GM21528 (cell line): ENCODE results near the gene LRRC71.

Experiments
- ATAC-seq: cut with Tn5 transposase; IDR thresholded peaks from one replicate; pipeline ENCODE4 v1.9.1; 2021; ENCODE audit warnings: mild to moderate bottlenecking, moderate library complexity; ENCODE audit not compliant: unreplicated experiment, low FRiP score

LRRC71 gene

DNA sequence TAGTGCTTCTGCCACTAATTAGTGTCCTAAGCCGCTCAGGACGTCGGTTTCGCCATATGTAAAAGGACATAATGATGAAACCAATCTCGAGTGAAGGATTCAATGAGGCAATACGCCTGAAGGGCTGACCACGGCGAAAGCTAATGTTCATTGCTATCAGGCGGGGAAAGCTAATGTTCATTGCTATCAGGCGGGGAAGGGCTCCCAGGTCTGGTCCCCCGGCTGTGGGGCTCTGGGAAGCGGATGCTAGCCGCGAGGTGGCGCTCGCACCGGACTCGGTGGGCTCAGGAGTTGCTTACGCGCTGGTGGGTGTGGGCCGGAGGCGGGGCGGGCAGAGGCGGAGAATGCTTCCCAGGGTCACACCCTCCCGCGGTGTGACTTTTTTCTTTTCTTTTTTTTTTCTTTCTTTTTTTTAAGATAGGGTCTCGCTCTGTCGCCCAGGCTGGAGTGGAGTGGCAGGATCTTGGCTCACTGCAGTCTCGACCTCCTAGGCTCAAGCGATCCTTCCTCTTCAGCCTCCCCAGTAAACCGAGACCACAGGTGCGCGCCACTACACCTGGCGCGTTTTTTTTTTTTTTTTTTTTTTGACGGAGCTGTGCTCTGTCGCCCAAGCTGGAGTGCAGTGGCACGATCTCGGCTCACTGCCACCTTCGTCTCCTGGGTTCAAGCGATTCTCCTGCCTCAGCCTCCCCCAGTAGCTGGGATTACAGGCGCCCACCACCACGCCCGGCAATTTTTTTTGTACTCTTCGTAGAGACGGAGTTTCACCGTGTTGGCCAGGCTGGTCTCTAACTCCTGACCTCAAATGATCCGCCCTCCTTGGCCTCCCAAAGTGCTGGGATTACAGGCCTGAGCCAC is 28.0 kb upstream of the LRRC71 start:
- no peak for ATAC-seq

DNA sequence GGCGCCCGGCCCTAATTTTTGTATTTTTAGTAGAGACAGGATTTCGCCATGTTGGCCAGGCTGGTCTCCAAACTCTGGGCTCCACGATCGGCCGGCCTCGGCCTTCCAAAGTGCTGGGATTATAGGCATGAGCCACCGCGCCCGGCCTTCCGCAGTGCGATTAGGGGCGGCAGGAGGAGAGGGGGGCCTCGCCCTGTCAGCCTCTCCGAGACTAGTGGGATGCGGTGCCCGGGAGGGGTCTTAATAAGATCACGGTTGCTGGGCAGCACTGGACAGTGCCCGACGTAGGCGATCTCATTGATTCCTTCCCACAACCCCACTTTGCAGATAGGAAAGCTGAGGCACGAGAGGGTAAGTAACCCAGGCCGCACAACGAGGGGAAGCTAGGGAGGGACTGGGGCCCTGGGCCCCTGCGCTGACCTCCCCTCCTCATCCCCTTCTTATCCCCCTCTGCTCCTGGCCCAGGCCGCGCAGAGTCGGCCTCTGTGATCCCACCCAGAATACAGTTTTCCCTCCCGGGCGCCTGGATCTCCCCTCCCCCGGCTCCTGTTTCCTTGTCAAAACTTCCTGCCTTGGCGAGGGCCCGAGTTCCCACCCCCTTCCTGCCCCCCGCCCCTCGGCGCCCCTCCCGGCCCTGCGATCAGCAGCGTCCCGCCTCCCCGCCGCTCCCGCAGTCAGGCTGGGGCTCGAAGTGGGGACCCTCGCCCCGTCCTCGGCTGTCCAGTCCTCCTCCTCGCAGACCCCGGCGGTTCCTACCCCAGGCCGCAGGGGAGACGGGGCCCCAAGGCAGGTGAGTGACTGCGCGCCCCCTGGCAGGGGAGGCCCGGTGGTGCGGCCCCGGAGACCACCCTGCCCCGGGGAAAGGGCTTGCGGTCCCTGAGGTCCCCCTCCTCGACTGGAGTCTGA is 27.1 kb upstream of the LRRC71 start, which contains the start of gene PEAR1:
Gene PEAR1 (plus strand): TSS at position 671 of the 906 bp plus-strand sequence. CDS start 10,209 bp downstream, outside the sequence.
- ATAC-seq = no peak

DNA sequence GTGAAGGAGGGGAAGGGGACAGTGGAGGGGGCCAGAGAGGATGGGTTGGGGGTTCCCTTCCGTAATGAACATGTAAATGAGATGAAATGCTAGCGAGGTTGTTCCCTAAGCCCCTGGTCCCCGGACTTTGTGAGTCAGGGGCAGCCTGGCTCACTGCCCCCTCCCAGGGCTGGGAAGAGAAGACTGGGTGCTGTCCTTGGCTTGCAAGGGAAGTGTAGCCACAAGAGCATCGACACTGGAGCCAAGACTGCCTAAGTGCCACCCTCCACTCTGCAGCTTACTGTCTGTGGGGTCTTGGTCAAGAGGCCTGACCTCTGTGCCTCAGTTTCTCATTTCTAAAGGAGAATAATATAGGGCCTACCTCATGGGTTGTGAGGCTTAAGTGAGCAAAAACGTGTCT is 26.4 kb upstream of the LRRC71 start:
- no peak for ATAC-seq

DNA sequence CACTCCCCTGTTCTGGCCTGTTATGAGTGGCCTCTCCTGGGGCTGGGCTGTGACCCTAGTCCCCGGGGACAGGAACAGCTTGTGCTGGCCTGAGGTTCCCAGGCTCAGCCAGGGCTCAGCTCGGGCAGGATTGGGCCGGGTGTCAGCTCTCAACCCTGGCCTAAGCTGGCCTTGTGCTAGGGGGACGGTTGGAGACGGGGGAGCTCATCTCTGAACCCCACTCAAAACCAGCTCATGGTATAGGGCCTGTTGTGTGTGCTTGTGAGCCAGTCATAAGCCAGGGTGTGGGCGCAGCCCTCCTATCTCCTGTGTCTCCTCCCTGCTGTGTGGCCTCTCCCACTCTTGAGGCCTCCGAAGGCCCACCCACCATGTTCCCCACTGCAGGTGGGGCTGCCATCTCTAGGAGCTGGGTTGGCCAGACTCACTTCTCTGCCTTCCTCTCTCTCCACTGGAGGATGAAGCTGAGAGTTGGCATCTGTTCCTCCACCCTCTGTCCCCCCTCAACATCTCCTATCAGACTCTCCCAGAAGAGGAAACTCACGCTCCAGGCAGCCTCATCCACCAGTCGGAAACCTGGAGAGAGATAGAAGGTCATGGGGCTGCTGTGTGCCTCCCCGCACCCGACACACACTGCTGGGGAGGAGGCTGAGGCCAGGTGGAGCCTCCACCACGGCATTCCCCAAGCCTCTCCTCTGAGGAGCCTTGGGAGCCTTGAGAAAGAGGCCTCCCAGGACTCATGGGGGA is 25.5 kb upstream of the LRRC71 start:
- no peak for ATAC-seq

DNA sequence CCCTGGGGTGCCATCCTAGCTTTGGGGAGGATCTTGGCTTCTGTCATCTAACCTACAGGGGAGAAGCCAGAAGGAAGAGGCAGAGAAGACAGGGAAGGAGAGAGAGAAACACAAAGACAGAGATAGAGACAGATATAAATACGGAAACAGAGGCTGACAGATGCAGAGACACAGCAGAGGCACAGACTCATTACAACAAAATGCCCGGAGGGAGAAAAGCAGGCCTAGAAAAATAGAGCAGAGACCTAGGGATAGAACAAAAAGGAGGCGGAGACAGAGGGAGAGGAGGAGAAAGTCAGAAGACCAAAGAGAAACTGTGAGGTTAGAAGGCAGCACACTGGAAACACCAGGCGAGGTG is 25.0 kb upstream of the LRRC71 start:
- ATAC-seq = no peak

DNA sequence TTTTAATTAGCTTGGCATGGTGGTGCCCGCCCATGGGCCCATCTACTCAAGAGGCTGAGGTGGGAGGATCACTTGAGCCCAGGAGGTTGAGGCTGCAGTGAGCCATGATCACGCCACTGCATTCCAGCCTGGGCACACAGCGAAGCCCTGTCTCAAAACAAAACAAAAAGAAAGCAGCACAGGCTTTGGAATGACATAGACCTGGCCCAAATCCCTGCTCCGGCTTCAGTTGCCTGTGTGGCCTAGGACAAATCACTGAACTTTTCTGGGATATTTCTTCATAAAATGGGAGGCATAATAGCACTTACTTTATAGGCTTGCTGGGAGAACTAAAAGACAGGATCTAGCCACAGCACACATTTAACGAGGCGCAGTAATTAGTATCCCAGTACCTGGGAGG is 24.5 kb upstream of the LRRC71 start:
- no peak for ATAC-seq

DNA sequence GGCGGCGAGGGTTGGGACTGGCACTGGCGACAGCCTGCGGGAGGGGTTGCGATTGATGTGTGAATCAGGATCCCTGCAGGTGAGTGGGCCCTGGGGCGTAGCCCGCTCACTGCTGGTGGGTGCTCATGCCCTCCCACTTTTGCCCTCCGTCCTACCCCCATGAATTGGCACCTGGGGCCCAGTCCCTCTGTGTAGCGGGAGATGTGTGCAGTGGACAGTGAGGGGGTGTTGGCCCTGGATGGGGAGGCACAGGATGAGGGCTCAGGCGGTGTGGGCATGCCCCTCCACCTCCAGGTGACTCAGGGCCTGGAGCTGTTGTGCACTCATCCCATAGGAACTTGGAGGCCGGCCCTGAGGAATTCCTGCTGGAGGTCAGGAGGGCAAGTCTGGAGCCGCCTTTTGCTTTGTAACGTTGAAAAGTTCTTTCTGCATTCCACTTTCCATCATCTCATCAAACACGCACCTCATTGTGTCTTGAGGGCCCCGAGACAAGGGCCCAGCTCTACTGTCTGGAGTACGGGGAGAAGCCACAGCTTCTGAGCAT is 23.9 kb upstream of the LRRC71 start:
- ATAC-seq = no peak

DNA sequence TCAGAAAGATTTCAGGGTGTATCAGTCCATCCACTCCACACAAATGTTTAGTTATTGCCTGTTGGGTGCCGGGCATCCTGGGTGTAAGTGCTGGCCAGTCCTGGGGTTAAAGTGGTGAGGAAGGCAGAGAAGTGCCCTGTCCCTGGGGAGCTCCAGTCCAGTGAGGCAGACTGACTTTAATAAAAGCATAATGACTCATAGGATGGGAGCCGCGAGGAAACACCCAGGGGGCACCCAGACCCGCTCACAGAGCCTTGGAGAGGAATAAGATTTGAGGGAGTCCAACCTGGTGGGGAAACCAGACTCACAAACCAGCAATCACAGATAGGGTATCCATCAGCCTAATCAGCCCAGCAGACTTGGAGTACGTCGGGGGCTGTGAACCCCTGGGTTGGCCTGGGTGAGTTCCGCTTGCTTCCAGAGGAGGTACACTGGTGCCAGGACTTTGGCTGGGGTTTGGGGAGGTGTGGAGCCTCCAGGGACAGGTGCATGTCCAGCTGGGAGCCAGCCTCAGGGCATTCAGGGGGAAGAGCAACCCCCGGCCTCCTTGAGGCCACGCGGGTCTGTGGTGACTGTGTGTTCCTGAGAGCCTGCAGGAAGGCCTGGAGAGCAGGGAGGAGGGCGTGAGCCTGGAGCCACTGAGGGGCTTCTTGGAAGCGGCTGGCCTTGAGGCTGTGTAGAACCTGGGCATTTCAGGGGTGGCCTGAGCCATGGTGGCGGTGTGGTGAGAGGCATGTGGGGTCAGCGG is 23.2 kb upstream of the LRRC71 start:
- no peak for ATAC-seq

DNA sequence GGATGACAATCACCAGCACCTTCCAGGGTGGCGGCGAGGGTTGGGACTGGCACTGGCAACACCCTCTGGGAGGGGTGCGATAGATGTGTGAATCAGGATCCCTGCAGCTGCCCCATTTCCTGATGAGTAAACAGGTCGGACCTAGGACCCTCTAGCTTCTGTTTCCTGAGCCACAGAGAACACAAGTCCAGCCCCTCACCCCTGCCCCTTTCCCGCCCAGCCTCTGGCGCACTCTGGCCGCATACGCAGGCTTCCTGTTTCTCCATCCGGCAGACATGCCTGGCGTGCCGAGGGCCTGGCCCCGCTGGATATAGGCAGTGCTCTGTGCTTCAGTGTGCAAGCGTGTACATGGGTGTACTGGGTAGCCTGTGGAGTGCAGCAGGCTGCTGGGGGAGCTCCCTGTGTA is 22.3 kb upstream of the LRRC71 start:
- no peak for ATAC-seq

DNA sequence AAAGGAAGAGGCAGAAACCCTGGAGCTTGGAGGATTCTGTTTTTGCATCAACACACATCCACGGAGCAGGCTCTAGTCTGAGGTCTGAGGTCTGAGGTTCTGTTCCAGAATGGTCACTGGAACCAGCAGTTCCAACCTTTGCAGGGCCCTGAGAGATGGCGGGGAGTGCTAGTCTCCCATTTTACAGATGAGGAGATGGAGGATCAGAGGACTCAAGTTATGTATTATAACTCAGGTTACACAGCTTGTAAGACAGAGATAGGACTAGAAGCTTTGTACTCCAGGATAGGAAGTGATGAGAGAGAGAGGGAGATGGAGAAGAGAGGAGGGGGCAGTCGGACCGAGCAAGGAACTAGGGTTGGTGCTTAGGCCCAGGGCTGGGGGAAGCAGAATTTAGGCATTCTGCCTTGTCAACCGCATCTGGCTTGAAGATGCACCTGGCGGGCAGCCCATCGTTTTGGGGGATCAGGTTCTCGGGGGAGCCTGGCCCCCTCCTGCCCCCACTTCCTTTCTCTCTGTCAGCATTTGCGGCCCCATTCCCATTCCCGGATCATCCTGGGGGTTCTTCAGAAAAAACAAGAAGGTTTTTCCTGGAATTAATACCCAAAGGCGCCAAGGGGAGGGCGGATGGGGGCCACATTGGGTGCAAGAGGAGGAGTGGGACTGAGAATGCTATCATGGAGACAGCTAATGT is 21.3 kb upstream of the LRRC71 start:
- no peak for ATAC-seq

DNA sequence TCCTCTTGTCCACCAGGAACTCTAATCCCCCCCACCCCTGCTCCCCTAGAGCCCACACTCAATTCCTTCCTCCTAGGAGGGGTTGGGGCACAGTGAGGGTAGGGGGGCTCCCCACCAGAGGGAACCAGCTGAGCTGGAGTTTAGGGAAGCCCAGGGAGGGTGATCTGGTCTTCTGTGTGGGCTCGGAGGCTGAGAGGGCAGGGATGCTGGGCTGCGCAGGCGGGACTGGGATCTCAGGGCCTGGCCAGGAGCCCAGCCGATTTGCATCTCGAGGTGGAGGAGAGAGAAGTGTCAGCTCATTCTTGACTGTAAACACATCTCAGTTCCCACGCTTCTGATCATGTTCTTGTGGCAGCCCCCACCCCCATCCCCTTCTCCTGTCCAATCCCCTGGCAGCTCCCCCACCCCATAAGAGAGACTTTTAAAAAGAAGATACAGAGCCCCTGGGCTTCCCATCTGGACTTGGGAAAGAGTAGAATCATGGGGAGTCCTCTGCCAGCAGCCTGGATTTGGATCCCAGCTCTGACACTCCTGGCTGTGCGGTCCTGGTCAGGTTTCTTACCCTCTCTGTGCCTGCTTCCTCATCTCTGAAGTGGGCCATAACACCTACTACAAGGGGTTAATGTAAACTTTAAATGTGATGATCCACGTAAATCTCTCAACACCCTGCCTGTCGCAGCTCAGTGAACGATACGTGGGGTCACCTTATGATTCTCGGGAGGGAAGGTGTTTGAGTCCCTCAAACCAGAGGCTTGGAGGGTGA is 20.3 kb upstream of the LRRC71 start:
- no peak for ATAC-seq

DNA sequence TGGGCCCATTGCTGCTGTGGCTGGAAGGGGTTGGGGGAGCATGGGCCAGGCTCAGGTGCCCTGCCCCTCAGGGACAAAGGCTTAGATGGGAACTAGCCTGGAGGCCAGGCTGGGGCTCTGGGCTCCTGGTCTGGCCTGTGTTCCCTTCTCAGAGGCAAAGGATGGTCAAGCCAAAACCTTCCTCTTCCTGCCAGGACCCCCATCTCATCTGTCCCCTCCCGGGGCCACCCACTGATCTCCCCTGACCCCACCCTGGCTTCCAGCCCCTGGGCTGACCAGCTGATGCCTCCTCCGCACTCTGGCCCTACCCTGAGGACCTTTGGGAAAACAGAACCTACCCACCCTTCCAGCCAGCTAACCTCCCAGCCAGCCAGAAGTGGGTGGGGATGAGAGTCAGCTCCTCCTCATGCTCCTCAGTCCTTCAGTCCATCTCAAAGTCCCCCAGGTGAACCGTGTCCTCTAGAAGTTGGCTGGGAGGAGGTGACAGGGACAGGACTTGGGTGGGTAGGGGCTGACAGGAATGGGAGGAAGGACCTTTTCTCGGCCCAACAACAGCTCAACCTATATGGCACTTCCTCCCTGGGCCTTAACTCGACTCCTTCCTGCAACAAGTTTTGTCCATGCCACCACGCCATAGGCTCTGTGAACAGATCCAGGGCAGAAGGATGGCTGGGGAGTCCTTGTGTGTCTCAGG is 19.4 kb upstream of the LRRC71 start:
- ATAC-seq = no peak

DNA sequence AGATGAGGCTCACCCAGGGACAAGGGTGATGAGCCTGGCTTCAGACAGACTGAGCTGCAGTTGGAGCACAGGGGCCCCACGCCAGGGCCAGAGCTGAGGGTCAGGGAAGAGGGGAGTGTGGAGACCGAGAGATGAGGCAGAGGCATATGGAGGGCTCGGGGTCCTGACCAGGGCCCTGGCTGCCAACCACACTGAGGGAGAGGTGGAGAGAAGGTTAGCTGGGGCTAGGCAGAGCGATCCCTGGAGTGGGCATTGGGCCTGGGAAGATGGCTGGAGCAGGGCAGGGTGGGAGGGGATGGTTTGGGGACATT is 18.9 kb upstream of the LRRC71 start:
- no peak for ATAC-seq

DNA sequence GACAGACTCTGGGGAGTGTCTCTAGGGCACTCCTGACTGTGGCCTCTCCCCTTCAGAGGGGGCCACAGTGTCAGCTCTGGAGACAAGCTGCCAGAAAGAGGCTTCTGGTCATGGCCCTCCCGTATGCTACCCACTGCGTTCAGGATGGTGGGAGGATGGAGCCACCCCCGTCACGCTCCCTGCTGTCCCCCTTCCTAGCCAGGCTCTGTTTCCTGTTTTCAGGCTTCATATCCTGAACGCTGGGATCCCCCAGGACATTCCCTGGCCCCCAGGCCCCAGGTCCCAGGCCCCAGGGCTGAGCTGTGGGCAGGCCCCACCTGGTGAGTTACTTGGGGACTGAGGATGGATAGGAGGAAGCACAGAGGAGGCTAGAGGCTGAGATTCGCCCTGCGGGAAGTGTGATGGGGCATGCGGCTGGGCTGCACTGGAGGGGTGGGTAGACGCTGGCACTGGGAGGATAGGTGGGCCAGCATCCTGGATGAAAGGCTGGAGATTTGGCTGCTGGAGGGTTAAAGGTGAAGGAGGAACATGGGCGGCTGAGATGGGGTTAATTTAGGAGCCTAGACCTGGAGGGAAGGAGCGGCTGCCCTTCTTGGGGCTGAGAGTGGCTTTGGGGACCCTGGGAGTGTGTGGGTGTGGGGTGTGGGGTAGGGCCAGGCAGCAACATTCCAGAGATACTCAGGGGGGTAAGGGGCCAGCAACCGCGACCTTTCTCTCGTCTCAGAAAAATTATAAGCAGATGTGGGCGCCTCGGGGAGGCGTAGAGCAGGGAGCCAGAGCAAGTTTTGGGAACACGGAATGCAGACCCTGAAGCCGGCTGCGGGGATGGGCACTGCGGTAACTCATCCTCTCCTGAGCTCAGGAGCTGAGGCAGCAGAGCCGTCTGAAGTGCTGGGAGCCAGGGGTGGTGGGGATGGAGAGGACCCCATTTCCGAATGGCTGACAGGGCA is 18.2 kb upstream of the LRRC71 start:
- no peak for ATAC-seq

DNA sequence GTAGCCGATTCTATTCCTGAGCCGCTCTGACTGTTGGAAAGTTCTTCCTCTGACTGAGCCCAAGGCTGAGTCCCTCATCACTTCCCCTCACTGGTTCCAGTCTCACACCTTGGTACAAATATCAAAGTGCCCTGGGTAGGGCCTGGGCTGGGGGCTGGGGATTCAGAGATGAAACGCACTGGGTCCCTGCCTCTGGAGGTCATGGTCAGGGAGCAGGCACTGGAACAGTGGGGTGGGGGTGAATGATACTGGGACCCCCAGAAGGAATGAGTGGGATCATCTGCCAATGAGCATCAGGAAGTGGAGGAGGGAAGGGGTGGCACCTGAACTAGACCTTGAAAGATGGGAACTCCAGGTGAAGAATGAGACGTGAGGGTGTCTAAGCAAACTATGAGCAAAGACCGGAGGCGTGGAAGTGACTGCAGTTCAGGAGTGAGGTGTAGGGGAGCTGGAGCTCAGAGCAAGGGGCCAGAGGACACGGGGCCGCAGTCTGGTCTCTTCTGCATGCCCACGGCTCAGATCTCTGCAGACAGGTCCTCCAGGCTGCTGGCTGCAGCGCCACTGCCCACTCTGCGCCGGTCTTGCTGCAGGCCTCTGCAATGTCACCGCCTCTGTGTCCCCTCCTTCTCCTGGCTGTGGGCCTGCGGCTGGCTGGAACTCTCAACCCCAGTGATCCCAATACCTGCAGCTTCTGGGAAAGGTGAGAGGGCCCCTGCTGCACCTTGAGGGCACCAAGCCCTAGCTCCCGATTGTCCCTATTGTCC is 16.9 kb upstream of the LRRC71 start:
- no peak for ATAC-seq

DNA sequence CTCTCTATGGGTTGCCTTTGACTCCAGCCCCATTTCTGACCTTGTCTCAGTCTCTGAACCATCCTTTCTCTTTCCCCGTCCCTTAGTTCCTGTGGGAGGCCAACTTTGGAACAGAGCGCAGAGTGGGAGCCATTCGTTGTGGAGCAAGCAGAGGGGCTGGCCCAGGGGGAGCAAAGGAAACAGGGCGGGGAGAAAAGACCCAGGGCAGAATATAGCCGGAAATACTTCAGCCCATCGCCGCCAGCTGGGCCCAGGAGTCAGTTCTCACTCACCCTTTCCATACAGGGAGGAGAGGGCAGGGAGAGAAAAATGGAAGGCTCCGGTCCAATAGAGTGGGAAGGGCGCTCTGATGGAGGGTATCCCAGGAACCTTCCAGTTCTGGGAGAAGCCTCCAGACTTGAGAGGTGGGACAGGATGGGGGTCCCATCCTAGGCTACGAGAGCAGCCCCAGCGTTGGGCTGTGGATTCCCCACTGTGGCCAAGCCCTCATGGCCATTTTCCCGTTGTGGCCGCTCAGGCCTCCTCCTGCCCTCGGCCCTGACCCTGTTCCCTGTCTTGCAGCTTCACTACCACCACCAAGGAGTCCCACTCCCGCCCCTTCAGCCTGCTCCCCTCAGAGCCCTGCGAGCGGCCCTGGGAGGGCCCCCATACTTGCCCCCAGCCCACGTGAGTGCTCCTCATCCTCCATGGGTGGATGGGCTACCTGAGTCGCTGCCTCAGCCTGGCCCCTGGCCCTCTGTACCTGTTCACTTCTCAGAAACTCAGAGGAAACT is 16.1 kb upstream of the LRRC71 start:
- ATAC-seq = no peak
